Activated B cell treated with CpG ODN at 0.5 μM for 24 hours (primary cell): ENCODE results near the gene TM2D1. TPM values are rescaled to one million over a fixed set of nuclear protein-coding genes. Genes with fewer than 3 reads are reported as not detected.

Source experiments
- ATAC-seq: fragments of 200-7000 bp; cut with Tn5 transposase; one replicate; pipeline ENCODE4 v1.10.0; 2021; ENCODE audit warnings: low read depth, mild to moderate bottlenecking, moderate library complexity
- CTCF ChIA-PET: fragments of 350-600 bp; sonication (Branson Sonifier 250); formaldehyde crosslinking; loops from one replicate; lab custom pipeline; 2021; ENCODE audit warnings: antibody characterized with exemption; lab: Charles Lee
- POLR2A ChIA-PET: fragments of 350-600 bp; sonication (Branson Sonifier 250); formaldehyde crosslinking; loops from one replicate; lab custom pipeline; 2021; ENCODE audit warnings: antibody characterized with exemption; lab: Charles Lee
- DNase-seq: peaks from one replicate; pipeline ENCODE4 v3.0.0; 2022
- H3K27ac Mint-ChIP-seq: one replicate; pipeline ENCODE4 v1.8.0; 2020; ENCODE audit warnings: mixed read lengths
- H3K27me3 Mint-ChIP-seq: one replicate; pipeline ENCODE4 v1.8.0; 2021; ENCODE audit warnings: mixed read lengths
- H3K36me3 Mint-ChIP-seq: one replicate; pipeline ENCODE4 v1.8.0; 2021; ENCODE audit warnings: low read depth, mixed read lengths
- H3K4me1 Mint-ChIP-seq: one replicate; pipeline ENCODE4 v1.8.0; 2021; ENCODE audit warnings: mixed read lengths
- H3K4me3 Mint-ChIP-seq: one replicate; pipeline ENCODE4 v1.8.0; 2020; ENCODE audit warnings: mild to moderate bottlenecking, mixed read lengths
- H3K9me3 Mint-ChIP-seq: one replicate; pipeline ENCODE4 v1.8.0; 2020; ENCODE audit warnings: mixed read lengths
- intact Hi-C: fragments of 100-400 bp; cut with micrococcal nuclease; formaldehyde crosslinking; loops from one replicate; pipeline ENCODE4 v1.15.1; 2024
- total RNA-seq: library from RNA; stranded (reverse); gene quantifications from 2 replicates; pipeline ENCODE4 v1.2.3, GENCODE V29; 2022
- TF ChIP-seq, protein P1 (sequence below): fragments of 200-600 bp; IDR thresholded peaks from one replicate; pipeline ENCODE4 v1.8.0; 2022; ENCODE audit warnings: antibody characterized with exemption, mild to moderate bottlenecking

TM2D1 gene
- total RNA-seq, 1 donor from 2014 or later: 41.4 TPM

DNA sequence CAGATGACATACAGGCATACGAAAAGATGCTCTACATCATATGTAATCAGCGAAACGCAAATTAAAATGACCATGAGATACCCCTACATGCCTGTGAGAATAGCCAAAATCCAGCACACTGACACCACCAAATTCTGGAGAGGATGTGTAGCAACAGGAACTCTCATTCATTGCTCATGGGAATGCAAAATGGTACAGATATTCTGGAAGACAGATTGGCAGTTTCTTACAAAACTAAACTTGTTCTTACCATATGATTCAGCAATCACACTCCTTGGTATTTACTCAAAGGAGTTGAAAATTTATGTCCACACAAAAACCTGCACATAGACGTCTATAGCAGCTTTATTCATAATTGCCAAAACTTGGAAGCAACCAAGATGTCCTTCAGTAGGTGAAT is 52.6 kb downstream of the TM2D1 start:
- H3K27ac Mint-ChIP-seq: no peak overlapping the region
- H3K27me3 Mint-ChIP-seq: no peaks in the 10 kb centered on the region
- intact Hi-C loops: no loop called here
- H3K36me3 Mint-ChIP-seq: peaks cover 8% of the 10 kb centered on the region
- POLR2A ChIA-PET: no interaction called here
- H3K9me3 Mint-ChIP-seq: no peaks in the 10 kb centered on the region
- H3K4me3 Mint-ChIP-seq: no peak overlapping the region
- ATAC-seq (no peak), DNase-seq (no peak)
- CTCF ChIA-PET: no interaction called here
- no peaks in the 10 kb centered on the region for H3K4me1 Mint-ChIP-seq
- TF ChIP-seq, protein P1, sequence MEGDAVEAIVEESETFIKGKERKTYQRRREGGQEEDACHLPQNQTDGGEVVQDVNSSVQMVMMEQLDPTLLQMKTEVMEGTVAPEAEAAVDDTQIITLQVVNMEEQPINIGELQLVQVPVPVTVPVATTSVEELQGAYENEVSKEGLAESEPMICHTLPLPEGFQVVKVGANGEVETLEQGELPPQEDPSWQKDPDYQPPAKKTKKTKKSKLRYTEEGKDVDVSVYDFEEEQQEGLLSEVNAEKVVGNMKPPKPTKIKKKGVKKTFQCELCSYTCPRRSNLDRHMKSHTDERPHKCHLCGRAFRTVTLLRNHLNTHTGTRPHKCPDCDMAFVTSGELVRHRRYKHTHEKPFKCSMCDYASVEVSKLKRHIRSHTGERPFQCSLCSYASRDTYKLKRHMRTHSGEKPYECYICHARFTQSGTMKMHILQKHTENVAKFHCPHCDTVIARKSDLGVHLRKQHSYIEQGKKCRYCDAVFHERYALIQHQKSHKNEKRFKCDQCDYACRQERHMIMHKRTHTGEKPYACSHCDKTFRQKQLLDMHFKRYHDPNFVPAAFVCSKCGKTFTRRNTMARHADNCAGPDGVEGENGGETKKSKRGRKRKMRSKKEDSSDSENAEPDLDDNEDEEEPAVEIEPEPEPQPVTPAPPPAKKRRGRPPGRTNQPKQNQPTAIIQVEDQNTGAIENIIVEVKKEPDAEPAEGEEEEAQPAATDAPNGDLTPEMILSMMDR: no peak

DNA sequence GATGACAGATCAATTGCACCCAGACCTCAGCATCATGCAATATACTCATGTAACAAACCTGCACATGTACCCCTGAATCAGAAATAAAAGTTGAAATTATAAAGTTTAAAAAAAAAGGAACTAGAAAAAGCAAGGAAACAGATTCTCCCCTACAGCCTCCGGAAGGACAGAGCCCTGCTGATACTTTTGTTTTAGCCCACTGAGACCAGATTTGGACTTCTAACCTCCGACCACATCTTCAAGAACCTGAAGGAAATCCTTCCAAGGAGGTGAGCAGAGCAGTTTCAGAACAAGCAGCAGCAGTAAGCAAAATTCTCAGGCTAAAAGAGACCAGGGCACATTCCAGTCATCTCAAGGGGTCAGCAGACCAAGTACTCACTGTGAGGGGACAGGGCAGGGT is 54.5 kb downstream of the TM2D1 start:
- Mint-ChIP-seq H3K27ac (no peak overlapping the region), H3K4me1 (no peaks in the 10 kb centered on the region), H3K36me3 (peaks cover 8% of the 10 kb centered on the region), H3K4me3 (no peak overlapping the region), H3K27me3 (no peaks in the 10 kb centered on the region), H3K9me3 (no peaks in the 10 kb centered on the region)
- DNase-seq: no peak
- ATAC-seq: no peak
- CTCF ChIA-PET: no interaction called here
- POLR2A ChIA-PET: no interaction called here
- TF ChIP-seq, protein P1: no peak
- intact Hi-C loops: no loop called here

DNA sequence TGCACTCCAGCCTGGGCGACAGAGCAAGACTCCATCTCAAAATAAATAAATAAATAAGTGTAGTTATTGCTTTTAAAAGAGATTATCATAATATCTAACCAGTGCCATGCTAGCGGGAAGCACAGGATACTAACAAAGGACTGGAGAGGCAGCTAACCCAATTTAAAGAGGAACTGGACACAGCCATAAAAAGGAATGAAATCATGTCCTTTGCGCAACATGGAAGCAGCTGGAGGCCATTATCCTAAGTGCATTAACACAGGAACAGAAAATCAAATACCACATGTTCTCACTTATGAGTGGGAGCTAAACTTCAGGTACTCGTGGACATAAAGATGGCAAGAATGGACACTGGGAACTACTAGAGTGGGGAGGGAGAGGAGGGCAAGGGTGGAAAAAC is 54.9 kb downstream of the TM2D1 start:
- DNase-seq (no peak), ATAC-seq (no peak)
- TF ChIP-seq, protein P1: no peak
- H3K4me3 Mint-ChIP-seq: no peak overlapping the region
- peaks cover 8% of the 10 kb centered on the region for H3K36me3 Mint-ChIP-seq
- no peaks in the 10 kb centered on the region for H3K27me3 Mint-ChIP-seq
- H3K4me1 Mint-ChIP-seq: no peaks in the 10 kb centered on the region
- POLR2A ChIA-PET: no interaction called here
- intact Hi-C loops: no loop called here
- no peak overlapping the region for H3K27ac Mint-ChIP-seq
- CTCF ChIA-PET: no interaction called here
- H3K9me3 Mint-ChIP-seq: no peaks in the 10 kb centered on the region

DNA sequence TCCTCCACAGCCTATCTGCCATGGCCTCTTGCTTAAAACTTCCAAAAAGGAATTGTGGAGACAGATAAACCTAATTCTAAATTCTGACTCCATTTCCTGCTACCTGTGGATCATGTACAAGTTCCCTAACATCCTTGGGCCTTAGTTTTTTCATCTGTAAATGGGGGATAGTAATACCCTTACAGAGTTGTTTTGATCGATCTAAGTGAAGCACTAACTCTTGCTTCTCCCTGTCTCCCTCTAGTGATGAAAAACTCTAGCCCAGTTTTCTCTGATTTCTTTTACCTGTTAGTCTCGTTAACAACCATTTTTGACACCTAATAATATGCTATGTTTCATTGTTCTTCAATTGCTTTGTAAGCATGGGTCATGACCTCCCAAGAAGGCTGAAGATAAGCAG is 65.9 kb downstream of the TM2D1 start:
- Mint-ChIP-seq H3K27ac (no peak overlapping the region), H3K4me1 (no peaks in the 10 kb centered on the region), H3K4me3 (no peak overlapping the region), H3K27me3 (peaks cover 2% of the 10 kb centered on the region), H3K36me3 (no peaks in the 10 kb centered on the region), H3K9me3 (no peaks in the 10 kb centered on the region)
- CTCF ChIA-PET: no interaction called here
- no peak for ATAC-seq
- TF ChIP-seq, protein P1: no peak
- POLR2A ChIA-PET: no interaction called here
- no peak for DNase-seq
- intact Hi-C loops: no loop called here

DNA sequence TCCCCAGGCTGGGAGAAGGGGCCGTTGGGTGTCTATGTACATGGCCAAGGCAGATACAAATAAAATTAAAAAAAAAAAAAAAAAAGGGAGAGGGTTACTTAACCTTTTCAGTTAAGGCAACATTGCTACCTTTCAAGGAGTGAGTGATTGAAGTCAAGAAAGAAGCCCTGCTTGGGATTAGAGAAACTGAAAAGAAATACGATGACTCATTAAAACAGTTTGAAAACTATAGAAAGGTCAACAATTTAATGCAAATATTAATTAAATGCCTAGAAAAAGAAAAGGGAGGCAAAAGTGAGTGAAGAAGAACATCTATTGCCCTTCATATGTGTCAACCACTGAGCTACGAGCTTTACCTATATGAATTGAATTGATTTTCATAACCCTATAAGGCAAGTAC is 69.5 kb downstream of the TM2D1 start:
- no peak overlapping the region for H3K27ac Mint-ChIP-seq
- ATAC-seq: no peak
- TF ChIP-seq, protein P1: no peak
- intact Hi-C loops: no loop called here
- CTCF ChIA-PET: no interaction called here
- peaks cover 2% of the 10 kb centered on the region for H3K27me3 Mint-ChIP-seq
- H3K36me3 Mint-ChIP-seq: no peaks in the 10 kb centered on the region
- H3K9me3 Mint-ChIP-seq: peaks cover 4% of the 10 kb centered on the region
- DNase-seq: no peak
- H3K4me1 Mint-ChIP-seq: no peaks in the 10 kb centered on the region
- no peak overlapping the region for H3K4me3 Mint-ChIP-seq
- POLR2A ChIA-PET: no interaction called here
